Epithelial cell of proximal tubule (primary cell): ENCODE data around the gene PCYT2. TPM values are rescaled to one million over a fixed set of nuclear protein-coding genes. Genes with fewer than 3 reads are reported as not detected.

Experiments
- DNase-seq: peaks from one replicate; pipeline ENCODE4 v3.0.0-alpha.2; 2011; ENCODE audit warnings: low read depth
- H3K4me3 ChIP-seq: 2 replicates; pipeline ENCODE4 v1.5.1; 2011; ENCODE audit warnings: low read depth, mild to moderate bottlenecking, low read length
- total RNA-seq: library from RNA; depleted of rRNA; stranded (reverse); fragments of >200 nt; gene quantifications from 2 replicates; pipeline ENCODE4 v1.2.3, GENCODE V29; 2015
- TF ChIP-seq, protein P1 (sequence below): conservative IDR thresholded peaks from 2 replicates; pipeline ENCODE4 v1.5.1; 2012; ENCODE audit warnings: low read depth, mild to moderate bottlenecking, low read length

Gene PCYT2
- total RNA-seq, 1 donor from 2014 or later: 24.3 TPM

DNA sequence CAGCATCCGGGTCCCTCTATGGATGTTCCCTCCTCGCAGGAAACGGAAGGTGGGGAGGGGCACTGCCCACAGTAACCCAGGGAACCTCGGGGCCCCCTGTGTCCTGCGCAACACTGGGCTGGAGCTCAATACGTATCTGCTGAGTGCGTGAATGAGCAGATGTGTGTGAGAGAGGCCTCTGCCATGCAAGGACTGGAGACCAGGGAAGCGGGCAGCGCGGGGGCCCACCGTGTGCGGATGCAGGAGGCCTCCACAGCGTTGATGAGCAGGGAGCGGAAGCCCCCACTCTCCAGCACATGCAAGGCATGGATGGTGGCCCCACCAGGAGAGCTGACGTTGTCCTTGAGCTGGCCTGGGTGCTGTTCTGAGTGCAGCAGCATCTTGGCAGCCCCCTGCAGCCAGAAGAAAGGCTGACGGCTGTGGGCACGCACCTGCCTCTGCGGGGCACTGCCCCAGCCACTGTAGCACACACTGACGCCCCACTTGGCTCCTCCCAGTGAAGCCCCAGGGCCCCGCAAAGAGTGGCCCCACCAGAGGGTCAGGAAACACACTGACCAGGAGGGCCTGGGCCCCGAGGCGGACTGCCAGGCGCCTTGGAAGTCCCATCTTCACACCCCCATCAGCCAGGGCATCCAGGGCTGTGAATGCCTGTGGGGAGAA lies 23.0 kb upstream of the PCYT2 start:
- TF ChIP-seq, protein P1, sequence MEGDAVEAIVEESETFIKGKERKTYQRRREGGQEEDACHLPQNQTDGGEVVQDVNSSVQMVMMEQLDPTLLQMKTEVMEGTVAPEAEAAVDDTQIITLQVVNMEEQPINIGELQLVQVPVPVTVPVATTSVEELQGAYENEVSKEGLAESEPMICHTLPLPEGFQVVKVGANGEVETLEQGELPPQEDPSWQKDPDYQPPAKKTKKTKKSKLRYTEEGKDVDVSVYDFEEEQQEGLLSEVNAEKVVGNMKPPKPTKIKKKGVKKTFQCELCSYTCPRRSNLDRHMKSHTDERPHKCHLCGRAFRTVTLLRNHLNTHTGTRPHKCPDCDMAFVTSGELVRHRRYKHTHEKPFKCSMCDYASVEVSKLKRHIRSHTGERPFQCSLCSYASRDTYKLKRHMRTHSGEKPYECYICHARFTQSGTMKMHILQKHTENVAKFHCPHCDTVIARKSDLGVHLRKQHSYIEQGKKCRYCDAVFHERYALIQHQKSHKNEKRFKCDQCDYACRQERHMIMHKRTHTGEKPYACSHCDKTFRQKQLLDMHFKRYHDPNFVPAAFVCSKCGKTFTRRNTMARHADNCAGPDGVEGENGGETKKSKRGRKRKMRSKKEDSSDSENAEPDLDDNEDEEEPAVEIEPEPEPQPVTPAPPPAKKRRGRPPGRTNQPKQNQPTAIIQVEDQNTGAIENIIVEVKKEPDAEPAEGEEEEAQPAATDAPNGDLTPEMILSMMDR: no peak
- H3K4me3 ChIP-seq: no peak overlapping the region
- no peak for DNase-seq

DNA sequence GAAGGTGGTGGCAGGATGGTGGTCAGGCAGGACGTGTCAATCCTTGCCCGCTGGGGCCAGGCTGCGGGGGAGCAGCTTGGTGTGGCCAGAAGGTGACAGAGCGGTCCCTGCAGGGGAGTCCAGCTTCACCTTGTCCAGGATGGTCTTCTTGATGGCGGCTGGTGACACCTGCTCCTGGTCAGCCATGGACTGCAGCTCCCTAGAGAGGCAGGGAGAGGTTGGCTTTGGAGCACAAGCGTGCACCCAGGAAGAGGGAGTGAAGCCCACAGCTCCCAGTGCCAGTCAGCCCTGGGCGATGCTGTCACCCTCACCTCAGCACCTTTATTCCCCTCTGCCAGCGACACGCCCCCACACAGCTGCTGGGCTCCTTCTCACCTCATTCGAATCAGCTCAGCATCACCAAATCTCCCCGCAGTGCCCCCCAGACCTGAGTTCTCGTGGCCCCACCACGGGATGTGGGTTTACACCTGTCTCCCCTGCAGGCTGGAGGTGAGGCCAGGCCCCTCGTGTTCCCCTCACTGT lies 22.0 kb upstream of the PCYT2 start:
- TF ChIP-seq, protein P1: no peak
- H3K4me3 ChIP-seq: no peak overlapping the region
- DNase-seq: no peak

DNA sequence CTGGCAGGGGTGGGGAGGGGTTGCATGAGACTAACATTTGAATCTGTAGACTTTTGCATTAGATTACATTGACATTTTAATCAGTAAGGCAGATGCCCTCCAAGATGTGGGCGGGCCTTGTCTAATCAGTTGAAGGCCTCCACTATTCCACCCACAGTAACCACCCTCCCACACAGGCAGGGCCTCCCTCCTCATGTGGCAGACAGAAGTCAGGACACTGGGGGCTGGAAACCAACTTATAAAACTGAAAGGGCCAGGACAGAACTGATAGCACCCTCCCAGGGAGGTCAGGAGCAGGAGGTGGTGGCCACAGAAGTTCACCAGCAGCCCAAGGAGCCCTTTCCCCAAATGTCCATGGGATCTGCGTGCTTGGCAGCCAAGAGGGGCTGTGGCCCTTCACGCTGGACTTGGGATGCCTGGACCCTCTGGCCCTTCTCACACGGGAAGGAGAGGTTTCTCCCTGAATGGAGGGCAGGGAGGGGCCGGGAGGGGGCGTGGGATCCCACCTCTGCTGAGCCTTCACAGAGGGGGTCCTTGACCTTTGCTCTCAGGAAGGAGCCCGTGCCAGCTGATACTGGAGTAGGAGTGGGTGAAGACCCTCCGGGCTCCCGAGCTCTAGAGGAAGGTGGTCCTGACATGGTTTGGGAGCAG lies 21.3 kb upstream of the PCYT2 start:
- TF ChIP-seq, protein P1: no peak
- DNase-seq: no peak
- no peak overlapping the region for H3K4me3 ChIP-seq

DNA sequence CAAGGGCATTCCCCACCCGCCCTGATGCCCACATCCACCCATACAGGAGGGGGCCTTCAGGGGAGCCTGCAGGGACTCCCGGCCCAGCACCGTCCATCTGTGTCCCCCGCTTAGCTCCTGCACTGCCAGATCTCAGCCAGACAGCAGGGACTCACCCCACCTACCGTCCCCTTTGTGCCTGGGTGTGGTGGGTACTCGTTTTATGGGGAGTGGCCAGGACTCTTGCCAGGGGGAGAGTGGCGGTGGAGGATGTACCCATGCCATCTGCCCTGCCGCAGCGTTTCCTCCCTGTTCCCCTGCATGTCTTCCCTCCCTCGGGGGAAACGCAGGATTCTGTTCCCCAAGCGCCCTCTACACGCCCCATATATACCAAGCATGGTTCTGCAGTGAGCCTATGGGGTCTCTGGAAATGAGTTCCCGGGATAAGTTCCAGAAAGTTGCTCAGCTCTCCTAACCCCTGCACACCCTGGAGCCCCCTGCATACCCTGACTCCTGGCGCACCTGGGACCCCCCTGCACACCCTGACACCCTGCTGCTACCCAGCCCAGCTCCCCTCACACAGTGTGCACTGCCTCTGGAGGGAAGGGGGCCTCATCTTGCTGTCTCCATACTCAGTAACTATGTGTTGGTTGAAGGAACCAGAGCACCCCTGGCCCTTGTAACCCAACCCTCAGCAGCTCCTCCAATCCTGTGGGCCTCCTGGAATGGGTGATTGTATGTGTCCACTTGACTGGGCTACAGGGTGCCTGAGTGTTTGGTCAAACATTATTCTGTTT lies 20.5 kb upstream of the PCYT2 start:
- no peak for DNase-seq
- H3K4me3 ChIP-seq: no peak overlapping the region
- TF ChIP-seq, protein P1: no peak

DNA sequence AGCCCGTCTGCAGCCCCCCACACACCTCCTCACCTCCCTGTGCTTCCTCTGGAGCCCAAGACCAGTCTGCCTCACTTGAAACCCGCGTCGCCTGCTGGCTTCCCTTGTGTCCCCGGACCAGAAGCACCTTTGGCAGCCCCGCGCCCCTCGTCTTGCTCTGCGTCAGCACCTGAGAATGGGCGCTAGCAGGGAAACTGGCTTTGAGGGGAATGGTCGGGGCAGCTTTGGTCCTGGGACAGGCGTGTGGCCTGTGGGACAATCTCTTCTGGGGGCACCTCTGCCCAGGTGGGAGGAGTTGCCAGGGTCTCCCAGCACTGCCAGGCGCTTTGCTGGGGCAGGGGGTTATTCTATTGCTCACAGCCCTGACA lies 20.0 kb upstream of the PCYT2 start:
- TF ChIP-seq, protein P1: no peak
- no peak overlapping the region for H3K4me3 ChIP-seq
- DNase-seq: no peak

DNA sequence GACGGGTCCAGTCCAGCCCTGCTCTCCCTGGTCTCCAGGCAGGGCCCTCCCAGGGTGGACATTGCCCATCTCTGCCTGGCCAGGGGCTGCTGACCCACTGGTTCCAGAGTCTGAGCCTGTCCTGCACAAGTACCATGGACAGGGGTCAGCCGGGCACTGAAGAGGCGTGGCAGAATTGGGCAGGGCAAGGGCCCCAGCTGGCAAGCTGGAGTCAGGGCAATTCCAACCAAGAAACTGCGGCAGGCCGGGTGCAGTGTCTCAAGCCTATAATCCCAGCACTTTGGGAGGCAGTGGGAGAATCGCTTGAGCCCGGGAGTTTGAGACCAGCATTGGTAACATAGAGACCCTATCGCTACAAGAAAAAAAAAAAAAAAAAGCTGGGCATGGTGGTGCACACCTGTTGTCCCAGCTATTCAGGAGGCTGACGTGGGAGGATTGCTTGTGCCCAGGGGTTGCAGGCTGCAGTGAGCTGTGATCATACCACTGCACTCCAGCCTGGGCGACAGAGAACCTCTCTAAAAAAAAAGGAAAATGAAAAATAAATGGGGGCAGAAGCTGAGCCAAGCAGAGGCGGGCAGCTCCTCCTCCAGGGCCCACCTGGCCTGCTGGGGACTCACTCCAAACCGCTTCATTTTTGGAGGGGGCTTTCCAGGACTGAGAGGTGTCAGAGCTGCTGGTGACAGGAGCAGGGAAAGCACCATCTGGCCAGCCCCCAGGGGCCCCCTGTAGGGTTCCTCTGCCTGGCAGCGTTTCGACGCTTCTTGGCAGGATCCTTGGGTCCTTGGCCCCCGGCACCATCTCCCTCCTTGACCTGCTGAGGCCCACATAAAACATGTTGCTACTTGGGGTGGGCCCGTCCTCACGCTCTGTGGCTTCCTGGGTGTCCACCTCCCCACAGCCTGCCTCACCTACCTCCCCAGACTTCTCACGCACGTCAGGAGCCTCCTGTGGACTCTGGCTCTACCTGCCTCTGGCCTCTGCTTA lies 19.2 kb upstream of the PCYT2 start:
- H3K4me3 ChIP-seq: no peak overlapping the region
- TF ChIP-seq, protein P1: no peak
- DNase-seq: no peak
